ENCODE data around the gene CDH23.

CDH23 gene

GRCh38 chr10:71623098-71623985 lies 226.6 kb downstream of the CDH23 start:
- ChIA-PET POLR2A (no interaction called here), CTCF (interaction anchor here (0.6 to 10.2 kb wide), 7 partner anchors 13 to 320 kb away, joined by 3 to 84 read pairs (median 4); no protein-coding TSS in a partner anchor)
- DNase-seq (ENCODE audit: low read depth, low spot score) = no peak
- peak; percentile 15 for TF ChIP-seq CTCF (IDR thresholded peaks at IDR 0.05; ENCODE audit: insufficient read depth, low read length, missing control alignments)
- H3K4me3 ChIP-seq (ENCODE audit: low read depth, low read length) = no peak overlapping the region

GRCh38 chr10:71623986-71624291 lies 227.2 kb downstream of the CDH23 start:
- no peak for DNase-seq (ENCODE audit: low read depth, low spot score)
- POLR2A ChIA-PET = no interaction called here
- TF ChIP-seq CTCF (IDR thresholded peaks at IDR 0.05; ENCODE audit: insufficient read depth, low read length, missing control alignments) = no peak
- no peak overlapping the region for H3K4me3 ChIP-seq (ENCODE audit: low read depth, low read length)
- CTCF ChIA-PET = interaction anchor here (0.6 to 10.2 kb wide), 4 partner anchors 14 to 320 kb away, joined by 3 to 84 read pairs (median 4); no protein-coding TSS in a partner anchor

- POLR2A ChIA-PET = no interaction called here
- CTCF ChIA-PET = interaction anchor here (10.2 kb wide), 1 partner anchor 15 kb away, joined by 84 read pairs; no protein-coding TSS in a partner anchor
- TF ChIP-seq CTCF (IDR thresholded peaks at IDR 0.05; ENCODE audit: insufficient read depth, low read length, missing control alignments) = no peak
- H3K4me3 ChIP-seq (ENCODE audit: low read depth, low read length) = no peak overlapping the region
- DNase-seq (ENCODE audit: low read depth, low spot score) = no peak
Measured at GRCh38 chr10:71625445-71626175, 228.9 kb downstream of the CDH23 start.

DNA sequence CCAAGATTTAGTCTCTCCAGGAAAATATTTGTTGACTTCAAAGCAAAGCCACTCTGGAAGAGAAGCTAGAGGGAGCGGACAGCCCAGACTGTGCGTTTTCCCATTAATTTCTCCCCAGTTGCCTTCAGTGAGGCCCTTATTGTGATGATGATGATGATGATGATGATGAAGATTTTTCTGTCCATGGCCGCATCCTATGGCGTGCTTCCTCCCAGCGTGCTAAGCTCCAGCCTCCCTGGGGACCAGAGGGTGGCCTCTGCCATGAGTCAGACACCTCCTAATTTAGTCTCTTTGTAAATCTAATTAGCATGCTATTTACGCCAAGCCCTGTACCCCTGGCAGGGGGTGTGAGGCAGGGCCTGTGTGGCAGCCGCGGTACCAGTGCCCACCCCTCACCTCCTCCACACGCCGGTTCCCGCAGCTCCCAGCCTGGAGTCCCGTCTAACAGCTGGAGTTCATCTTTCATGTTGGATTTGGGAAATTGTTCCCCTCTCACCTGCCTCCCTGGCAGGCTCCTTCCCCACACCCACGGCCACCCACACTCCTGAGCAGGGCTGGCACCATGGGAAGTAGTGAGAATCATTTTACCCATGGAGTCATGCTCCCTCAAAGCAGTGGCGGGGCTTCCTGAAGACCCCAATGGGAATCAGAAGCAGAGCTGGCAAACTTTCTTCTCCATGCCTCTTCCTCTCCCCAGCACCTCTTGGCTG lies 230.7 kb downstream of the CDH23 start:
- TF ChIP-seq CTCF (IDR thresholded peaks at IDR 0.05; ENCODE audit: insufficient read depth, low read length, missing control alignments) = no peak
- DNase-seq (ENCODE audit: low read depth, low spot score) = no peak
- no peak overlapping the region for H3K4me3 ChIP-seq (ENCODE audit: low read depth, low read length)
- ChIA-PET CTCF (no interaction called here), POLR2A (interaction anchor here (0.6 kb wide), 1 partner anchor 30 kb away, joined by 3 read pairs; no protein-coding TSS in a partner anchor)

DNA sequence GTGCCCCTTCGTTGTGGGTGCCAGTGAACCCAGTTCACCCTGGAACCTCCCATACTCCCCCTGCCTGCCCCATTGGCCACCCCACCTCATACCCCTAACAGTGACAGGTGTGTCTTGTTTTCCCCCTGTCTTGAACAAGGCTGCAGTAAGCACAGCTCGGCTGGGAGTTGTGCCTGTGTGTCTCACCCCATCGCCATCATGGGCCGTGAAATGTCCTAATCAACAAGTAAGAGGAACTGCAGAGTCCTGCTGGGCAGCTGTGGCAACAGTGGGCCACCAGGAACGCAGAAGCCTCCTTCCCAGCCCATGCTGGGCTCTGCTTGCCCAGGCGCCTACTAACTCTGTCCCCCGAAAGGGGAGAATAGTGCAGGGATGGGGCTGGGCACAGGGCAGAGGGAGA lies 231.2 kb downstream of the CDH23 start:
- no peak for TF ChIP-seq CTCF (IDR thresholded peaks at IDR 0.05; ENCODE audit: insufficient read depth, low read length, missing control alignments)
- DNase-seq (ENCODE audit: low read depth, low spot score) = no peak
- POLR2A ChIA-PET = no interaction called here
- CTCF ChIA-PET = no interaction called here
- no peak overlapping the region for H3K4me3 ChIP-seq (ENCODE audit: low read depth, low read length)

GRCh38 chr10:71629131-71629530 lies 232.4 kb downstream of the CDH23 start:
- DNase-seq (ENCODE audit: low read depth, low spot score) = no peak
- H3K4me3 ChIP-seq (ENCODE audit: low read depth, low read length) = no peak overlapping the region
- CTCF ChIA-PET = no interaction called here
- no peak for TF ChIP-seq CTCF (IDR thresholded peaks at IDR 0.05; ENCODE audit: insufficient read depth, low read length, missing control alignments)
- POLR2A ChIA-PET = no interaction called here
